ENCODE measurements around the gene RFTN2.
A peak's percentile ranks its signal among the peaks of the same experiment; 100 is the strongest.
"Not testable (repeated sequence)": the region's sequence is repeated elsewhere in the genome, so short reads cannot be mapped to it uniquely, and the experiment has no call there.

RFTN2 gene

GRCh38 chr2:197675246-197675645 lies at the start of gene RFTN2:
TSS of gene RFTN2 (minus strand) at chr2:197675587. CDS start at chr2:197675458, 129 bp downstream.
- no peak for DNase-seq

- DNase-seq, result no peak
Measured at GRCh38 chr2:197717863-197718262, 42.5 kb upstream of the RFTN2 start.

- DNase-seq, result no peak
Measured at GRCh38 chr2:197713271-197713670, 37.9 kb upstream of the RFTN2 start.

- DNase-seq, result no peak
Measured at GRCh38 chr2:197711578-197711977, 36.2 kb upstream of the RFTN2 start.

- no peak for DNase-seq
Measured at GRCh38 chr2:197710424-197711042, 35.1 kb upstream of the RFTN2 start.

- not testable (repeated sequence) for DNase-seq
Measured at GRCh38 chr2:197709140-197709539, 33.8 kb upstream of the RFTN2 start.

- DNase-seq, result no peak
Measured at GRCh38 chr2:197708331-197708730, 32.9 kb upstream of the RFTN2 start.

- no peak for DNase-seq
Measured at GRCh38 chr2:197707316-197708213, 32.2 kb upstream of the RFTN2 start.

GRCh38 chr2:197706839-197707207 lies 31.4 kb upstream of the RFTN2 start:
- no peak for DNase-seq

- DNase-seq, result no peak
Measured at GRCh38 chr2:197705912-197706838, 30.8 kb upstream of the RFTN2 start.

GRCh38 chr2:197705121-197705911 lies 29.9 kb upstream of the RFTN2 start, which contains the start of gene MARS2:
TSS of gene MARS2 (plus strand) at chr2:197705369. CDS start at chr2:197705406, 37 bp downstream.
- peak; percentile 78 for DNase-seq

GRCh38 chr2:197704434-197705120 lies 29.2 kb upstream of the RFTN2 start:
- no peak for DNase-seq

- no peak for DNase-seq
Measured at GRCh38 chr2:197700960-197701359, 25.6 kb upstream of the RFTN2 start.

GRCh38 chr2:197699724-197700123 lies 24.3 kb upstream of the RFTN2 start:
- not testable (repeated sequence) for DNase-seq

GRCh38 chr2:197696571-197696970 lies 21.2 kb upstream of the RFTN2 start:
- DNase-seq, result not testable (repeated sequence)

- not testable (repeated sequence) for DNase-seq
Measured at GRCh38 chr2:197695971-197696370, 20.6 kb upstream of the RFTN2 start.

GRCh38 chr2:197695206-197695605 lies 19.8 kb upstream of the RFTN2 start:
- not testable (repeated sequence) for DNase-seq

- no peak for DNase-seq
Measured at GRCh38 chr2:197677483-197677882, 2.1 kb upstream of the RFTN2 start.

- DNase-seq, result no peak
Measured at GRCh38 chr2:197677056-197677455, 1.7 kb upstream of the RFTN2 start.

GRCh38 chr2:197675711-197676188 lies 363 bp upstream of the RFTN2 start:
- DNase-seq, result no peak

- no peak for DNase-seq
Measured at GRCh38 chr2:197674591-197674990, 796 bp downstream of the RFTN2 start.
